Measurements from ENCODE around the gene ACO2. TPM values are rescaled to one million over a fixed set of nuclear protein-coding genes. Genes with fewer than 3 reads are reported as not detected.
A peak's percentile ranks its signal among the peaks of the same experiment; 100 is the strongest.
"Not testable (repeated sequence)": the region's sequence is repeated elsewhere in the genome, so short reads cannot be mapped to it uniquely, and the experiment has no call there.

ACO2 gene
- total RNA-seq, 1 donor from 2014 or later, result 71.8 TPM

- no peak for ATAC-seq
- no peak for DNase-seq (ENCODE audit: low spot score)
Measured at GRCh38 chr22:41534219-41534618, 65.3 kb downstream of the ACO2 start.

- DNase-seq (ENCODE audit: low spot score) (no peak), ATAC-seq (no peak)
Measured at GRCh38 chr22:41535244-41535643, 66.3 kb downstream of the ACO2 start.

- DNase-seq (ENCODE audit: low spot score), result no peak
- peak; percentile 64 for ATAC-seq
Measured at GRCh38 chr22:41537203-41537602, 68.3 kb downstream of the ACO2 start.

GRCh38 chr22:41538583-41538982 is 69.7 kb downstream of the ACO2 start:
- no peak for ATAC-seq
- DNase-seq (ENCODE audit: low spot score), result no peak

- no peak for ATAC-seq
Measured at GRCh38 chr22:41539146-41540005, 70.5 kb downstream of the ACO2 start.

GRCh38 chr22:41540006-41540315 is 71.0 kb downstream of the ACO2 start:
- no peak for DNase-seq (ENCODE audit: low spot score)
- ATAC-seq, result no peak

More at GRCh38 chr22:41539146-41540005, 70.5 kb downstream of the ACO2 start:
- no peak for DNase-seq (ENCODE audit: low spot score)

- DNase-seq (ENCODE audit: low spot score) (no peak), ATAC-seq (no peak)
Measured at GRCh38 chr22:41540365-41540764, 71.4 kb downstream of the ACO2 start.

GRCh38 chr22:41541484-41541883 is 72.6 kb downstream of the ACO2 start:
- ATAC-seq (no peak), DNase-seq (ENCODE audit: low spot score) (no peak)

- ATAC-seq (no peak), DNase-seq (ENCODE audit: low spot score) (no peak)
Measured at GRCh38 chr22:41542224-41542623, 73.3 kb downstream of the ACO2 start.

- ATAC-seq (peak; percentile 92), DNase-seq (ENCODE audit: low spot score) (peak; percentile 99)
Measured at GRCh38 chr22:41543854-41544670, 75.1 kb downstream of the ACO2 start, which contains the start of gene POLR3H. TSS of gene POLR3H (minus strand) at chr22:41544470. CDS start at chr22:41544101, 369 bp downstream.

GRCh38 chr22:41544671-41545476 is 76.0 kb downstream of the ACO2 start:
- DNase-seq (ENCODE audit: low spot score) (no peak), ATAC-seq (no peak)

- ATAC-seq (no peak), DNase-seq (ENCODE audit: low spot score) (no peak)
Measured at GRCh38 chr22:41548830-41549211, 79.9 kb downstream of the ACO2 start.

GRCh38 chr22:41550952-41551491 is 82.1 kb downstream of the ACO2 start:
- ATAC-seq, result peak; percentile 46
- DNase-seq (ENCODE audit: low spot score), result peak; percentile 59

- ATAC-seq, result no peak
- no peak for DNase-seq (ENCODE audit: low spot score)
Measured at GRCh38 chr22:41551877-41552582, 83.1 kb downstream of the ACO2 start.

GRCh38 chr22:41555325-41555982 is 86.5 kb downstream of the ACO2 start:
- no peak for ATAC-seq
- no peak for DNase-seq (ENCODE audit: low spot score)

GRCh38 chr22:41556561-41556960 is 87.6 kb downstream of the ACO2 start:
- DNase-seq (ENCODE audit: low spot score), result no peak
- no peak for ATAC-seq

GRCh38 chr22:41557401-41558240 is 88.7 kb downstream of the ACO2 start:
- peak; percentile 89 for DNase-seq (ENCODE audit: low spot score)
- peak; percentile 83 for ATAC-seq

- not testable (repeated sequence) for DNase-seq (ENCODE audit: low spot score); ATAC-seq
Measured at GRCh38 chr22:41558241-41558630, 89.3 kb downstream of the ACO2 start.

GRCh38 chr22:41560095-41560471 is 91.2 kb downstream of the ACO2 start:
- ATAC-seq (no peak), DNase-seq (ENCODE audit: low spot score) (no peak)
